PC-9 (cell line): ENCODE results near the gene POLD1. TPM values are rescaled to one million over a fixed set of nuclear protein-coding genes. Genes with fewer than 3 reads are reported as not detected.

Experiments
- BruUV-seq: library from RNA; stranded (reverse); fragments of 400-500 nt; replicated peaks from 2 replicates; lab custom pipeline; 2021; lab: Mats Ljungman, UMichigan
- CTCF ChIA-PET: fragments of 300-600 bp; sonication (Branson Sonifier 250); formaldehyde crosslinking; loops from one replicate; lab custom pipeline; 2022; ENCODE audit warnings: antibody characterized with exemption; lab: Charles Lee
- POLR2A ChIA-PET: fragments of 300-600 bp; sonication (Branson Sonifier 250); formaldehyde crosslinking; loops from one replicate; lab custom pipeline; 2022; ENCODE audit warnings: antibody characterized with exemption; ENCODE audit not compliant: unreplicated experiment; lab: Charles Lee
- DNase-seq, 2 experiments: peaks; one replicate each; pipeline versions ENCODE4 v3.0.0 to v3.0.0-alpha.2; 2015 to 2022; ENCODE audit warnings: mixed read lengths in 1 of 2
- H2AFZ ChIP-seq: fragments of 200-600 bp; sonication (generic); 2 replicates; pipeline ENCODE4 v1.8.1; 2017; ENCODE audit warnings: antibody characterized with exemption
- H3F3A ChIP-seq: fragments of 200-600 bp; sonication (generic); 2 replicates; pipeline ENCODE4 v1.8.1; 2017; ENCODE audit warnings: antibody characterized with exemption, mild to moderate bottlenecking, low read depth; ENCODE audit not compliant: insufficient read depth
- H3K27ac ChIP-seq: fragments of 200-600 bp; sonication (generic); 2 replicates; pipeline ENCODE4 v1.6.1; 2016; ENCODE audit warnings: mixed run types
- H3K27me3 ChIP-seq: fragments of 200-600 bp; sonication (generic); 2 replicates; pipeline ENCODE4 v1.6.1; 2016; ENCODE audit warnings: low read depth, mixed run types; ENCODE audit not compliant: insufficient read depth
- H3K36me3 ChIP-seq: fragments of 200-600 bp; sonication (generic); 2 replicates; pipeline ENCODE4 v1.6.1; 2016; ENCODE audit warnings: low read depth, mixed run types
- H3K4me1 ChIP-seq: fragments of 200-600 bp; sonication (generic); replicated peaks from 2 replicates; pipeline ENCODE4 v1.6.1; 2016; ENCODE audit warnings: mixed run types; ENCODE audit not compliant: insufficient read depth
- H3K4me2 ChIP-seq: fragments of 200-600 bp; sonication (generic); 2 replicates; pipeline ENCODE4 v1.6.1; 2017; ENCODE audit warnings: mixed run types
- H3K4me3 ChIP-seq: fragments of 200-600 bp; sonication (generic); 2 replicates; pipeline ENCODE4 v1.6.1; 2016; ENCODE audit warnings: mixed run types
- H3K79me2 ChIP-seq: fragments of 200-600 bp; sonication (generic); 2 replicates; pipeline ENCODE4 v1.6.1; 2017; ENCODE audit warnings: low read depth, mixed run types
- H3K9me2 ChIP-seq: fragments of 200-600 bp; sonication (generic); 2 replicates; pipeline ENCODE4 v1.8.1; 2017; ENCODE audit warnings: mild to moderate bottlenecking; ENCODE audit not compliant: insufficient read depth
- H3K9me3 ChIP-seq: fragments of 200-600 bp; sonication (generic); 2 replicates; pipeline ENCODE4 v1.8.1; 2016; ENCODE audit warnings: low read depth; ENCODE audit not compliant: insufficient read depth
- H4K20me1 ChIP-seq: fragments of 200-600 bp; sonication (generic); 2 replicates; pipeline ENCODE4 v1.8.1; 2017; ENCODE audit not compliant: insufficient read depth
- EZH2 ChIP-seq: fragments of 200-600 bp; sonication (generic); IDR thresholded peaks from 2 replicates; pipeline ENCODE4 v1.8.0; 2017; ENCODE audit warnings: antibody characterized with exemption, low read depth
- intact Hi-C: fragments of 100-400 bp; cut with micrococcal nuclease; formaldehyde crosslinking; loops from one replicate; pipeline ENCODE4 v1.10.0; 2022; ENCODE audit not compliant: unreplicated experiment
- total RNA-seq: library from RNA; stranded (reverse); gene quantifications from 2 replicates; pipeline ENCODE4 v1.2.3, GENCODE V29; 2021
- TF ChIP-seq, protein P1 (sequence below): fragments of 200-600 bp; sonication (generic); conservative IDR thresholded peaks from 2 replicates; pipeline ENCODE4 v1.6.1; 2017; ENCODE audit warnings: mixed run types, antibody characterized with exemption, mild to moderate bottlenecking, moderate library complexity

Gene POLD1
- total RNA-seq, 1 experiment from 2014 or later = 101 TPM

- CTCF ChIA-PET = interaction anchor here (0.5 kb wide), 1 partner anchor 211 kb away, joined by 3 read pairs; no protein-coding TSS in a partner anchor
- H3K36me3 ChIP-seq = peaks cover 28% of the 10 kb centered on the region
- no peak overlapping the region for H3K27ac ChIP-seq
- no TSS peak for BruUV-seq
- H3K4me1 ChIP-seq = 0 out of 2 replicates have a peak, but pooled peaks cover 6% of the 10 kb centered on the region
- peaks cover 12% of the 10 kb centered on the region for H3K79me2 ChIP-seq
- no peak overlapping the region for H2AFZ ChIP-seq
- peak overlapping the region; percentile 52 for H3K4me2 ChIP-seq
- peaks cover 15% of the 10 kb centered on the region for H3F3A ChIP-seq
- peaks cover 25% of the 10 kb centered on the region for H4K20me1 ChIP-seq
- H3K27me3 ChIP-seq = no peaks in the 10 kb centered on the region
- no peaks in the 10 kb centered on the region for H3K9me3 ChIP-seq
- no peak for DNase-seq
- POLR2A ChIA-PET = no interaction called here
- TF ChIP-seq, protein P1, sequence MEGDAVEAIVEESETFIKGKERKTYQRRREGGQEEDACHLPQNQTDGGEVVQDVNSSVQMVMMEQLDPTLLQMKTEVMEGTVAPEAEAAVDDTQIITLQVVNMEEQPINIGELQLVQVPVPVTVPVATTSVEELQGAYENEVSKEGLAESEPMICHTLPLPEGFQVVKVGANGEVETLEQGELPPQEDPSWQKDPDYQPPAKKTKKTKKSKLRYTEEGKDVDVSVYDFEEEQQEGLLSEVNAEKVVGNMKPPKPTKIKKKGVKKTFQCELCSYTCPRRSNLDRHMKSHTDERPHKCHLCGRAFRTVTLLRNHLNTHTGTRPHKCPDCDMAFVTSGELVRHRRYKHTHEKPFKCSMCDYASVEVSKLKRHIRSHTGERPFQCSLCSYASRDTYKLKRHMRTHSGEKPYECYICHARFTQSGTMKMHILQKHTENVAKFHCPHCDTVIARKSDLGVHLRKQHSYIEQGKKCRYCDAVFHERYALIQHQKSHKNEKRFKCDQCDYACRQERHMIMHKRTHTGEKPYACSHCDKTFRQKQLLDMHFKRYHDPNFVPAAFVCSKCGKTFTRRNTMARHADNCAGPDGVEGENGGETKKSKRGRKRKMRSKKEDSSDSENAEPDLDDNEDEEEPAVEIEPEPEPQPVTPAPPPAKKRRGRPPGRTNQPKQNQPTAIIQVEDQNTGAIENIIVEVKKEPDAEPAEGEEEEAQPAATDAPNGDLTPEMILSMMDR = no peak
- no peak overlapping the region for H3K4me3 ChIP-seq
- intact Hi-C loops = loop anchor here (2.0 kb wide), 1 partner anchor 133 kb away; the partner anchor contains the start of gene JOSD2
- no peaks in the 10 kb centered on the region for H3K9me2 ChIP-seq
Observed at GRCh38 chr19:50377517-50377916, 6.6 kb upstream of the POLD1 start.

GRCh38 chr19:50378169-50378862, 5.8 kb upstream of the POLD1 start:
- no peaks in the 10 kb centered on the region for H3K9me3 ChIP-seq
- DNase-seq = no peak
- TF ChIP-seq, protein P1 = no peak
- H3K4me2 ChIP-seq = no peak overlapping the region
- ChIA-PET POLR2A (no interaction called here), CTCF (no interaction called here)
- intact Hi-C loops = no loop called here
- H3K27ac ChIP-seq = no peak overlapping the region
- H3K4me3 ChIP-seq = no peak overlapping the region
- H3F3A ChIP-seq = peaks cover 23% of the 10 kb centered on the region
- H3K4me1 ChIP-seq = 0 out of 2 replicates have a peak, but pooled peaks cover 6% of the 10 kb centered on the region
- no peak overlapping the region for H2AFZ ChIP-seq
- H3K9me2 ChIP-seq = no peaks in the 10 kb centered on the region
- BruUV-seq = TSS peak; percentile 35
- H3K36me3 ChIP-seq = peaks cover 28% of the 10 kb centered on the region
- H3K79me2 ChIP-seq = peaks cover 12% of the 10 kb centered on the region
- peaks cover 28% of the 10 kb centered on the region for H4K20me1 ChIP-seq
- no peaks in the 10 kb centered on the region for H3K27me3 ChIP-seq

DNA sequence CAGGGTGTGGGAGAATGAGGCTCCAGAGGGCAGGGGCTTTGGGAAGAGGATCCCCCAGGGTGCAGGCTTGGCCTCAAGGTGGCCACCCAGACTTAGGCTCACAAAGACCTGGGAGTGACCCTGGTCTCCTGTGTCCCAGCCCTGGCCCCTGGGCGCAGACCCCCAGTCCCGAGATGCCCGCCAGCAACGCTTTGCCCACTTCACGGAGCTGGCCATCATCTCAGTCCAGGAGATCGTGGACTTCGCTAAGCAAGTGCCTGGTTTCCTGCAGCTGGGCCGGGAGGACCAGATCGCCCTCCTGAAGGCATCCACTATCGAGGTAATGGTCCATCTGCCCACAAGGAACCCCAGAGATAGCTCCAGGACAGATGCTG, 5.3 kb upstream of the POLD1 start:
- intact Hi-C loops = no loop called here
- DNase-seq = no peak
- 0 out of 2 replicates have a peak, but pooled peaks cover 6% of the 10 kb centered on the region for H3K4me1 ChIP-seq
- CTCF ChIA-PET = no interaction called here
- H3K9me3 ChIP-seq = no peaks in the 10 kb centered on the region
- H3K4me3 ChIP-seq = no peak overlapping the region
- no peak for TF ChIP-seq EZH2
- TF ChIP-seq, protein P1 = no peak
- no peak overlapping the region for H2AFZ ChIP-seq
- peaks cover 28% of the 10 kb centered on the region for H4K20me1 ChIP-seq
- H3K36me3 ChIP-seq = peaks cover 28% of the 10 kb centered on the region
- no TSS peak for BruUV-seq
- H3K9me2 ChIP-seq = no peaks in the 10 kb centered on the region
- POLR2A ChIA-PET = no interaction called here
- H3F3A ChIP-seq = peaks cover 27% of the 10 kb centered on the region
- H3K79me2 ChIP-seq = peaks cover 12% of the 10 kb centered on the region
- no peak overlapping the region for H3K4me2 ChIP-seq
- H3K27me3 ChIP-seq = no peaks in the 10 kb centered on the region
- no peak overlapping the region for H3K27ac ChIP-seq
